HepG2 (cell line): ENCODE data around the gene GORASP2. TPM values are rescaled to one million over a fixed set of nuclear protein-coding genes. Genes with fewer than 3 reads are reported as not detected.

ENCODE experiments used
- ATF6 ChIP-seq: sonication (generic); formaldehyde crosslinking; conservative IDR thresholded peaks from 2 replicates; pipeline ENCODE4 v1.4.0; 2020; ENCODE audit warnings: missing genetic modification reagents
- BCL6 ChIP-seq: IDR thresholded peaks from 2 replicates; pipeline ENCODE4 v1.6.1; 2016; ENCODE audit warnings: missing genetic modification reagents, missing compliant biosample characterization
- BRD4 ChIP-seq: sonication (generic); formaldehyde crosslinking; IDR thresholded peaks from 2 replicates; pipeline ENCODE4 v1.4.0; 2020; ENCODE audit warnings: missing genetic modification reagents
- CREM ChIP-seq, 2 experiments: sonication (generic) in 1 of 2; formaldehyde crosslinking in 1 of 2; IDR thresholded peaks; 2 replicates each; pipeline versions ENCODE4 v1.4.0 to v1.6.1; 2016 to 2020; ENCODE audit warnings: antibody characterized with exemption in 1 of 2, mild to moderate bottlenecking in 1 of 2, missing genetic modification reagents in 1 of 2
- CTCF ChIP-seq: sonication (generic); formaldehyde crosslinking; IDR thresholded peaks from 2 replicates; pipeline ENCODE4 v1.5.0; 2020; ENCODE audit warnings: mild to moderate bottlenecking, missing genetic modification reagents, moderate library complexity
- KLF12 ChIP-seq: sonication (generic); formaldehyde crosslinking; IDR thresholded peaks from 2 replicates; pipeline ENCODE4 v1.4.0; 2020; ENCODE audit warnings: missing genetic modification reagents, borderline replicate concordance
- NONO ChIP-seq, 2 experiments: fragments of 450-650 bp in 1 of 2; sonication (generic) in 1 of 2; formaldehyde crosslinking in 1 of 2; IDR thresholded peaks in 1 of 2; conservative IDR thresholded peaks in 1 of 2; 2 replicates each; pipeline versions ENCODE4 v1.6.1 to v1.8.0; 2017 to 2022; ENCODE audit warnings: mild to moderate bottlenecking in 1 of 2, missing genetic modification reagents in 1 of 2, moderate library complexity in 1 of 2
- PCBP2 ChIP-seq: fragments of 200-400 bp; formaldehyde crosslinking; optimal IDR thresholded peaks from 2 replicates; pipeline ENCODE3; 2018; ENCODE audit warnings: low read length, low read depth; ENCODE audit not compliant: poor library complexity, severe bottlenecking
- REXO4 ChIP-seq: sonication (generic); formaldehyde crosslinking; IDR thresholded peaks from 2 replicates; pipeline ENCODE4 v1.8.0; 2022; ENCODE audit warnings: missing genetic modification reagents, mild to moderate bottlenecking, borderline replicate concordance
- SALL1 ChIP-seq: sonication (generic); formaldehyde crosslinking; IDR thresholded peaks from 2 replicates; pipeline ENCODE4 v1.8.0; 2022; ENCODE audit warnings: mild to moderate bottlenecking, missing genetic modification reagents
- SATB2 ChIP-seq: sonication (generic); formaldehyde crosslinking; IDR thresholded peaks from 2 replicates; pipeline ENCODE4 v1.5.0; 2020; ENCODE audit warnings: missing genetic modification reagents
- ZFP90 ChIP-seq: sonication (generic); formaldehyde crosslinking; IDR thresholded peaks from 2 replicates; pipeline ENCODE4 v1.8.0; 2022; ENCODE audit warnings: missing genetic modification reagents, mild to moderate bottlenecking, inconsistent platforms, borderline replicate concordance
- ZNF552 ChIP-seq: sonication (generic); formaldehyde crosslinking; IDR thresholded peaks from 2 replicates; pipeline ENCODE4 v1.9.0; 2022; ENCODE audit warnings: missing genetic modification reagents, mild to moderate bottlenecking, borderline replicate concordance
- ZNF724P ChIP-seq: sonication (generic); formaldehyde crosslinking; IDR thresholded peaks from 2 replicates; pipeline ENCODE4 v1.8.0; 2022; ENCODE audit warnings: missing genetic modification reagents, borderline replicate concordance
- ZNF768 ChIP-seq: sonication (generic); formaldehyde crosslinking; IDR thresholded peaks from 2 replicates; pipeline ENCODE4 v1.4.0; 2020; ENCODE audit warnings: missing genetic modification reagents
- ZNF772 ChIP-seq: sonication (generic); formaldehyde crosslinking; IDR thresholded peaks from 2 replicates; pipeline ENCODE4 v1.5.0; 2020; ENCODE audit warnings: mild to moderate bottlenecking, missing genetic modification reagents
- ZNF776 ChIP-seq: sonication (generic); formaldehyde crosslinking; IDR thresholded peaks from 2 replicates; pipeline ENCODE4 v1.4.0; 2020; ENCODE audit warnings: mild to moderate bottlenecking, missing genetic modification reagents
- ZNF879 ChIP-seq: sonication (generic); formaldehyde crosslinking; IDR thresholded peaks from 2 replicates; pipeline ENCODE4 v1.8.1; 2023; ENCODE audit warnings: missing genetic modification reagents
- ZSCAN25 ChIP-seq: sonication (generic); formaldehyde crosslinking; IDR thresholded peaks from 2 replicates; pipeline ENCODE4 v1.8.0; 2022; ENCODE audit warnings: mild to moderate bottlenecking, missing genetic modification reagents
- polyA plus RNA-seq, 8 experiments: library from polyadenylated mRNA; depleted of rRNA in 3 of 8; stranded (reverse) in 7 of 8; unstranded in 1 of 8; fragments of >200 nt; fragmentation: Illumina TruSeq in 4 of 8; extraction: Trizol in 4 of 8; gene quantifications; 2 replicates each; pipeline versions ENCODE4 v1.2.1 to v1.2.3, GENCODE V29; 2011 to 2016; ENCODE audit warnings: low read depth in 4 of 8, missing spikeins in 1 of 8, mixed read lengths in 1 of 8; ENCODE audit not compliant: insufficient read depth in 1 of 8
- total RNA-seq, 5 experiments: library from RNA; depleted of rRNA; stranded (reverse); fragments of >200 nt; fragmentation: Illumina TruSeq; extraction: Trizol; gene quantifications; 2 replicates each; pipeline ENCODE4 v1.2.3, GENCODE V29; 2016; ENCODE audit warnings: low read depth in 1 of 5
- TF ChIP-seq, protein P1 (sequence below): sonication (generic); formaldehyde crosslinking; IDR thresholded peaks from 2 replicates; pipeline ENCODE4 v1.5.1; 2020; ENCODE audit warnings: missing genetic modification reagents, mild to moderate bottlenecking, borderline replicate concordance
- TF ChIP-seq, protein P2 (sequence below): sonication (generic); formaldehyde crosslinking; IDR thresholded peaks from 2 replicates; pipeline ENCODE4 v1.4.0; 2020; ENCODE audit warnings: missing genetic modification reagents

GORASP2 gene
- total and polyA plus RNA-seq, 2 of the 13 experiments (the other 11 are each of a cell fraction or from before 2014, with no cell fraction given): 103 to 239 TPM

GRCh38 chr2:170930131-170930990 is 1.3 kb downstream of the GORASP2 start (continued):
- TF ChIP-seq ZNF552 (CRISPR knock-in tag) (no peak), ZNF772 (no peak), BRD4 (CRISPR knock-in tag) (no peak), CREM (IDR thresholded peaks at IDR 0.05) (no peak), CREM (CRISPR knock-in tag; IDR thresholded peaks at IDR 0.05) (no peak), ZNF724P (CRISPR knock-in tag) (no peak), NONO (IDR thresholded peaks at IDR 0.05) (no peak), NONO (CRISPR knock-in tag; conservative IDR thresholded peaks at IDR 0.05) (no peak), KLF12 (CRISPR knock-in tag) (no peak), ZSCAN25 (CRISPR knock-in tag) (no peak), ZFP90 (CRISPR knock-in tag) (no peak), BCL6 (CRISPR knock-in tag) (no peak), REXO4 (CRISPR knock-in tag) (no peak), SALL1 (peak; percentile 37; the same call in 1 of the 2 replicates), ZNF879 (CRISPR knock-in tag) (0 out of 2 replicates have a peak, but pooled peaks have one; percentile 64), ZNF768 (CRISPR knock-in tag) (no peak), SATB2 (no peak), PCBP2 (no peak), ZNF776 (no peak), CTCF (peak; percentile 20), ATF6 (CRISPR knock-in tag) (0 out of 2 replicates have a peak, but pooled peaks have one; percentile 17)
- TF ChIP-seq, protein P1, sequence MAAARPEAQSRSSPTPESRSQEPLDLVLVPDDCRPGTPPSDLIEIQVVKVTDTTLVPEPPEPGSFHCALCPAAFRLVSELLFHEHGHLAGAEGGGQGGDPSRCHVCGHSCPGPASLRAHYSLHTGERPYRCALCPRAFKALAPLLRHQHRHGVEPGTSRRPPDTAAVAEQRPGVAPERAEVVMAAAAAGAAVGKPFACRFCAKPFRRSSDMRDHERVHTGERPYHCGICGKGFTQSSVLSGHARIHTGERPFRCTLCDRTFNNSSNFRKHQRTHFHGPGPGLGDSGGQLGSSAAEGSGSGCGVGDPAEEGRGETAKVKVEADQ (CRISPR knock-in tag): 0 out of 2 replicates have a peak, but pooled peaks have one; percentile 10
- TF ChIP-seq, protein P2, sequence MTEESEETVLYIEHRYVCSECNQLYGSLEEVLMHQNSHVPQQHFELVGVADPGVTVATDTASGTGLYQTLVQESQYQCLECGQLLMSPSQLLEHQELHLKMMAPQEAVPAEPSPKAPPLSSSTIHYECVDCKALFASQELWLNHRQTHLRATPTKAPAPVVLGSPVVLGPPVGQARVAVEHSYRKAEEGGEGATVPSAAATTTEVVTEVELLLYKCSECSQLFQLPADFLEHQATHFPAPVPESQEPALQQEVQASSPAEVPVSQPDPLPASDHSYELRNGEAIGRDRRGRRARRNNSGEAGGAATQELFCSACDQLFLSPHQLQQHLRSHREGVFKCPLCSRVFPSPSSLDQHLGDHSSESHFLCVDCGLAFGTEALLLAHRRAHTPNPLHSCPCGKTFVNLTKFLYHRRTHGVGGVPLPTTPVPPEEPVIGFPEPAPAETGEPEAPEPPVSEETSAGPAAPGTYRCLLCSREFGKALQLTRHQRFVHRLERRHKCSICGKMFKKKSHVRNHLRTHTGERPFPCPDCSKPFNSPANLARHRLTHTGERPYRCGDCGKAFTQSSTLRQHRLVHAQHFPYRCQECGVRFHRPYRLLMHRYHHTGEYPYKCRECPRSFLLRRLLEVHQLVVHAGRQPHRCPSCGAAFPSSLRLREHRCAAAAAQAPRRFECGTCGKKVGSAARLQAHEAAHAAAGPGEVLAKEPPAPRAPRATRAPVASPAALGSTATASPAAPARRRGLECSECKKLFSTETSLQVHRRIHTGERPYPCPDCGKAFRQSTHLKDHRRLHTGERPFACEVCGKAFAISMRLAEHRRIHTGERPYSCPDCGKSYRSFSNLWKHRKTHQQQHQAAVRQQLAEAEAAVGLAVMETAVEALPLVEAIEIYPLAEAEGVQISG: 0 out of 2 replicates have a peak, but pooled peaks have one; percentile 29
